ENCODE results near the gene CFAP99. TPM values are rescaled to one million over a fixed set of nuclear protein-coding genes. Genes with fewer than 3 reads are reported as not detected.
A peak's percentile ranks its signal among the peaks of the same experiment; 100 is the strongest.

The CFAP99 gene
- total RNA-seq, 1 donor from 2014 or later = not detected

DNA sequence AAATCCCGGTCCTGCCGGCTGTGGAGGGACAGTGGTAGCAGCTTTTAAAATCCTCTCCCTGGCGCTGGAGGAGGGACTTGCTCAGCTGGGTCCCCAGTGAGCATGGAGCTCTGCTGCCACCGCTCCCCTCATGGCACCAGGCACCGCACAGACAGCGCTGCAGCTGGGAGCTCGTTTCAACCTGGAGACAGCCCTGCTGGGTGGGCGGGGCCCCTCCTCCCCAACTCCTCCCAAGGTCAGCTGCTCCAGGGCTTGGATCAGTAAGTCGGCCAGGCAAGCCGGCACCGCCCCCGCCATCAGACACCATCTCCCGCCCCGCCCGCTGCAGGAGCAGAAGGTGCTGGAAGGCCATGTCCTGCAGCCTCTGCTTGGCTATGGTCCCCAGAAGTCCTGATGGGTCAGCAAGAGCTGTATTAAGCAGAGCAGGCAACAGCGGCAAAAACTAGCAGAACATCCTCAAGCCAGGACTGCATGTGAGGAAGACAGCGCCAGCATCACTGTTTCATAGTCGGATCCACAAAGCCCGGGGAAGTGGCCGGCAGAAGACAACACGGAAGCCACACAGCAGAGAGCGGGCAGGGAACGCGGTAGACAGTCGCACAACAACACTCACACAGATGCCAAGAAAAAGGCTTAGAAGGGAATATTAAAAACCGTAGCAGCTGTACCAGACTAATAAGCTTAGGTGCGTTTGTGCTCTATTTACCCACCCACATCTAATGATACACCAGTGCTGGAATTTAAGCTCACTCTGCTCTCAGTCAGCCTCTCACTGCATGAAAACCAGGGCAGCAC, 16.5 kb upstream of the CFAP99 start:
- no peaks in the 10 kb centered on the region for H3K36me3 Mint-ChIP-seq (ENCODE audit: insufficient read depth)
- H3K27ac Mint-ChIP-seq = no peak overlapping the region
- TF ChIP-seq CTCF (IDR thresholded peaks at IDR 0.05; ENCODE audit: unreplicated experiment) = no peak
- H3K4me1 Mint-ChIP-seq (ENCODE audit: low read depth) = peaks cover 11% of the 10 kb centered on the region
- H3K27me3 Mint-ChIP-seq = peaks cover 25% of the 10 kb centered on the region
- peak overlapping the region; percentile 56 for H3K4me3 Mint-ChIP-seq (ENCODE audit: low read depth)
- peak; percentile 46 for DNase-seq (ENCODE audit: low spot score, unreplicated experiment)
- no peaks in the 10 kb centered on the region for H3K9me3 Mint-ChIP-seq (ENCODE audit: low read depth)

DNA sequence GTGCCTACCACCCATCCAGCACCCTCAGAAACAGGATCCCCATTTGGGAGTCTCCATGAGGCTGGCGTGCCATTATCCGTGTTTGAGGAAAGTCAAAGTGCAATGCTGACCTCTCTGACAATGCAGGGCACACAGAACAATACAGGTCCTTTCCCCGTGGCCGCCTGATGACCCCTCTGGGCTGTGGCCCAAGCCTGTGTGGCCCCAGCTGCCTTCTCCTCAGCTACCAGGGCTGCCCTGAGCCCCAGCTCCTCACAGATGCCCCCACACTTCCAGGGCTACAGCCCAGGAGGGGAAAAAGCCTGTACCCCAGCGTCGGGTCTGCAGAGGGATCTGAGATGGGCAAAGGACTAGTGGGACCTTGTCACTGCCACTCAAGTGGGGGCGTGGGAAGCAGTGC, 15.8 kb upstream of the CFAP99 start:
- Mint-ChIP-seq H3K4me3 (ENCODE audit: low read depth) (no peak overlapping the region), H3K27me3 (peaks cover 30% of the 10 kb centered on the region), H3K36me3 (ENCODE audit: insufficient read depth) (no peaks in the 10 kb centered on the region), H3K27ac (no peak overlapping the region), H3K4me1 (ENCODE audit: low read depth) (peaks cover 11% of the 10 kb centered on the region), H3K9me3 (ENCODE audit: low read depth) (no peaks in the 10 kb centered on the region)
- no peak for TF ChIP-seq CTCF (IDR thresholded peaks at IDR 0.05; ENCODE audit: unreplicated experiment)
- no peak for DNase-seq (ENCODE audit: low spot score, unreplicated experiment)

- no peak overlapping the region for H3K27ac Mint-ChIP-seq
- no peak for TF ChIP-seq CTCF (IDR thresholded peaks at IDR 0.05; ENCODE audit: unreplicated experiment)
Observed at GRCh38 chr4:2406406-2406805, 12.3 kb upstream of the CFAP99 start.

GRCh38 chr4:2406920-2407319, 11.8 kb upstream of the CFAP99 start:
- DNase-seq (ENCODE audit: low spot score, unreplicated experiment) = no peak
- TF ChIP-seq CTCF (IDR thresholded peaks at IDR 0.05; ENCODE audit: unreplicated experiment) = no peak
- H3K9me3 Mint-ChIP-seq (ENCODE audit: low read depth) = no peaks in the 10 kb centered on the region
- H3K36me3 Mint-ChIP-seq (ENCODE audit: insufficient read depth) = no peaks in the 10 kb centered on the region
- peaks cover 7% of the 10 kb centered on the region for H3K4me1 Mint-ChIP-seq (ENCODE audit: low read depth)
- no peak overlapping the region for H3K4me3 Mint-ChIP-seq (ENCODE audit: low read depth)
- H3K27ac Mint-ChIP-seq = no peak overlapping the region
- peaks cover 42% of the 10 kb centered on the region for H3K27me3 Mint-ChIP-seq

More at GRCh38 chr4:2406406-2406805, 12.3 kb upstream of the CFAP99 start:
- H3K9me3 Mint-ChIP-seq (ENCODE audit: low read depth) = no peaks in the 10 kb centered on the region
- H3K4me3 Mint-ChIP-seq (ENCODE audit: low read depth) = no peak overlapping the region
- peaks cover 38% of the 10 kb centered on the region for H3K27me3 Mint-ChIP-seq
- H3K36me3 Mint-ChIP-seq (ENCODE audit: insufficient read depth) = no peaks in the 10 kb centered on the region
- DNase-seq (ENCODE audit: low spot score, unreplicated experiment) = no peak
- peaks cover 10% of the 10 kb centered on the region for H3K4me1 Mint-ChIP-seq (ENCODE audit: low read depth)

DNA sequence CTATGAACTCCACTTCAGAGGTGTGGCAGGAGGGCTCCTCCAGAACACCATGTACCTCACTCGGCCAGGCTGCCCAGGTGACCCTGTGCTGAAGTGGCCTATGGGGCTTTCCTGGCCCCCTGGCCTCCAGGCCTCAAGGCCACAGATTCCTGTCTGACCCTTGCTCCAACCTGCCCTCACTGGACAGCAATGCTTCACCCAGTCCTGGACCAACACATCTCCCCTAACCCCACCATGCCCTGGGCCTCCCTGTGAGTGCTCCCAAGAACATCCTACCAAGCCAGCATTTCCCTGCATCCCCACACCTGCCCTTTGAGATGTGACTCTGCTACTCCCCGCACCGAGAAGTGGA, 10.8 kb upstream of the CFAP99 start:
- no peak for DNase-seq (ENCODE audit: low spot score, unreplicated experiment)
- no peak for TF ChIP-seq CTCF (IDR thresholded peaks at IDR 0.05; ENCODE audit: unreplicated experiment)
- Mint-ChIP-seq H3K27ac (no peak overlapping the region), H3K36me3 (ENCODE audit: insufficient read depth) (no peaks in the 10 kb centered on the region), H3K27me3 (peaks cover 46% of the 10 kb centered on the region), H3K4me1 (ENCODE audit: low read depth) (peaks cover 7% of the 10 kb centered on the region), H3K9me3 (ENCODE audit: low read depth) (no peaks in the 10 kb centered on the region), H3K4me3 (ENCODE audit: low read depth) (no peak overlapping the region)

Measured in progenitor cell of endocrine pancreas (in vitro differentiated cells).